Measurements from ENCODE around the gene EFNA2.

EFNA2 gene

DNA sequence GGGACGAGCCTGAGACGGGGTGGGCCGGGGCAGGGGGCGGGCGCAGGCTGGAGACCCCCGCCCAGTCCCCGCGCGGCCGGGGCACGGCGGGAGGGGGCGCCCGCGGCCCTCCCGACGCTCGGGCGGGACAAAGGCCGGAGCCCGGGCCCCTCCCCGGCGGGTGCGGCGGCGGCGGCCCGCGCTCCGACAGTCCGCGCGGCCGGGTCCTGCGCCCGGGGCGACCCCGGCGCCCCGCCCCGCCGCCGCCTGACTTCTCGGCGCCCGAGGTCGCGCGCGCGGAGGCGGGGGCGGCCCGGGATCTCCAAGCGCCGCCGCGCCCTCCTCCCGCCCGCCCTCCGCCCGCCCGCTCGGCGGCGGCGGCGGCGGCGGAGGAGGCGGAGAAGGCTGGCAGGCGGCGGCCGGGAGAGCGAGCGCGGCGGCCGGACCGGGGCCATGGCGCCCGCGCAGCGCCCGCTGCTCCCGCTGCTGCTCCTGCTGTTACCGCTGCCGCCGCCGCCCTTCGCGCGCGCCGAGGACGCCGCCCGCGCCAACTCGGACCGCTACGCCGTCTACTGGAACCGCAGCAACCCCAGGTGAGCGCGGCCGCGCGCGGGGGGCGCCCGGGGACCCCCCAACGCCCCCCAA is at the start of gene EFNA2:
Gene EFNA2, plus strand, starts transcription at position 137 of the 624 bp plus-strand sequence. Its CDS starts 296 bp downstream, at position 433.
- no peaks in the 10 kb centered on the region; the same call in none of the 2 replicates for H3K27me3 ChIP-seq (replicated peaks; ENCODE audit: control insufficient read depth, insufficient read depth, low read length)
- TF ChIP-seq, protein P1, sequence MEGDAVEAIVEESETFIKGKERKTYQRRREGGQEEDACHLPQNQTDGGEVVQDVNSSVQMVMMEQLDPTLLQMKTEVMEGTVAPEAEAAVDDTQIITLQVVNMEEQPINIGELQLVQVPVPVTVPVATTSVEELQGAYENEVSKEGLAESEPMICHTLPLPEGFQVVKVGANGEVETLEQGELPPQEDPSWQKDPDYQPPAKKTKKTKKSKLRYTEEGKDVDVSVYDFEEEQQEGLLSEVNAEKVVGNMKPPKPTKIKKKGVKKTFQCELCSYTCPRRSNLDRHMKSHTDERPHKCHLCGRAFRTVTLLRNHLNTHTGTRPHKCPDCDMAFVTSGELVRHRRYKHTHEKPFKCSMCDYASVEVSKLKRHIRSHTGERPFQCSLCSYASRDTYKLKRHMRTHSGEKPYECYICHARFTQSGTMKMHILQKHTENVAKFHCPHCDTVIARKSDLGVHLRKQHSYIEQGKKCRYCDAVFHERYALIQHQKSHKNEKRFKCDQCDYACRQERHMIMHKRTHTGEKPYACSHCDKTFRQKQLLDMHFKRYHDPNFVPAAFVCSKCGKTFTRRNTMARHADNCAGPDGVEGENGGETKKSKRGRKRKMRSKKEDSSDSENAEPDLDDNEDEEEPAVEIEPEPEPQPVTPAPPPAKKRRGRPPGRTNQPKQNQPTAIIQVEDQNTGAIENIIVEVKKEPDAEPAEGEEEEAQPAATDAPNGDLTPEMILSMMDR (IDR thresholded peaks at IDR 0.05; ENCODE audit: insufficient read depth, low read length, poor library complexity, severe bottlenecking), result no peak
- no peak for DNase-seq (ENCODE audit: extremely low read depth, insufficient read length)

DNA sequence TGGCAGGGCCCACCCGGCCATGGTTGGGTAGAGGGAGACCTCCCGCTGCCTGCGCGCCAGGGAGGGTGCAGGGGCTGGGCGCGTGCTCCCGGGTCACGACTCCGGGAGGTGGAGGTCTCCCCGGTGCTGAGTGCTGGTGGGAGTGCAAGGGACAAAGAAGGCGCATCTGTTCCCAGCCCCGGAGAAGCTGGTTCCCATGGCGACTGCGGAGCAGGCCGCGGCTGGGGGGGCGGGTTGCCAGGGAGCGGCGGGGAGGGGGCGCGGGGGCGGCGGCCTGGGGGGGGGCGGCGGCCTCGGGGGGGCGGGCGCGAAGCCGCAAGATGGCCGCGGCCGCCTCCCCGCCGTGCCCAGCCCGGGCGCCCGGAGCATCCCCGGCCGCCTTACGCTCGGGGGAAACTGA is 49.1 kb upstream of the EFNA2 start:
- DNase-seq (ENCODE audit: extremely low read depth, insufficient read length), result no peak
- Histone ChIP-seq H3K27me3 (replicated peaks; ENCODE audit: control insufficient read depth, insufficient read depth, low read length) (no peaks in the 10 kb centered on the region), H3K36me3 (ENCODE audit: control insufficient read depth, insufficient read depth, low read length) (no peaks in the 10 kb centered on the region), H3K4me3 (replicated peaks; ENCODE audit: low read depth, low read length) (no peak overlapping the region)
- TF ChIP-seq, protein P1 (IDR thresholded peaks at IDR 0.05; ENCODE audit: insufficient read depth, low read length, poor library complexity, severe bottlenecking), result no peak

More for the DNA sequence above, at the start of gene EFNA2:
- H3K36me3 ChIP-seq (ENCODE audit: control insufficient read depth, insufficient read depth, low read length), result no peaks in the 10 kb centered on the region
- no peak within 1 kb of the TSS for H3K4me3 ChIP-seq (replicated peaks; ENCODE audit: low read depth, low read length)

DNA sequence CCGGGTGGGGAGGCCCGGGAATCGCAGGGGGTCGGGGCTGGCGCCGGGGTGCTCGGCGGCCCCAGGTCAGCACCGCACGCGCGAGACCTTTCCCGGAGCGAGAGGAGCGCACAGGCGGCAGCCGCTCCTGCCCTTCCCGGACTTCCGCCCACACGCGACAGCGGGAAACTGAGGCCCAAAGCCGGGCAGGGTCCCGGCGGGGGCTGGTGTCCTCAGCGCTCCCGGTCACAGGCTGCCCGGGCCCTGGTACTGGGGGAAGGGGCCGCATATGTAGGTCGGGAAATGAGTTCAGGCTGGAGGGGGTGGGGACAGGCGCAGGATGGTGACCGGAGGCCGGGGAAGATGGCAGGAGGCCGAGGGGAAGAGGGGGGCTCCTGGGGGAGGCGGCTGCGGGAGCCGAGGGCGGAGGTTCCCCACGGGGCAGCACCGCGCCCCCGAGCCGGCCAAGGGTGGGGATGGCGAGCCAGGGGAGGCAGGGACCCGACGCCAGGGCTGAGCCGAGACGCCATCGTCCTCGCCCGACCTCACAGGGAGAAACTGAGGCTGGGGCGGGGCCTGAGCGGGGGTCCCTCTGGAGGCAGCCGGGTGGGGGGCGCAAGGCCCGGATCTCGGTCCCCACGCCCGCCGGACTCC is 48.5 kb upstream of the EFNA2 start:
- TF ChIP-seq, protein P1 (IDR thresholded peaks at IDR 0.05; ENCODE audit: insufficient read depth, low read length, poor library complexity, severe bottlenecking), result no peak
- no peaks in the 10 kb centered on the region for H3K27me3 ChIP-seq (replicated peaks; ENCODE audit: control insufficient read depth, insufficient read depth, low read length)
- no peak for DNase-seq (ENCODE audit: extremely low read depth, insufficient read length)
- no peaks in the 10 kb centered on the region for H3K36me3 ChIP-seq (ENCODE audit: control insufficient read depth, insufficient read depth, low read length)
- peak overlapping the region; percentile 53 for H3K4me3 ChIP-seq (replicated peaks; ENCODE audit: low read depth, low read length)

DNA sequence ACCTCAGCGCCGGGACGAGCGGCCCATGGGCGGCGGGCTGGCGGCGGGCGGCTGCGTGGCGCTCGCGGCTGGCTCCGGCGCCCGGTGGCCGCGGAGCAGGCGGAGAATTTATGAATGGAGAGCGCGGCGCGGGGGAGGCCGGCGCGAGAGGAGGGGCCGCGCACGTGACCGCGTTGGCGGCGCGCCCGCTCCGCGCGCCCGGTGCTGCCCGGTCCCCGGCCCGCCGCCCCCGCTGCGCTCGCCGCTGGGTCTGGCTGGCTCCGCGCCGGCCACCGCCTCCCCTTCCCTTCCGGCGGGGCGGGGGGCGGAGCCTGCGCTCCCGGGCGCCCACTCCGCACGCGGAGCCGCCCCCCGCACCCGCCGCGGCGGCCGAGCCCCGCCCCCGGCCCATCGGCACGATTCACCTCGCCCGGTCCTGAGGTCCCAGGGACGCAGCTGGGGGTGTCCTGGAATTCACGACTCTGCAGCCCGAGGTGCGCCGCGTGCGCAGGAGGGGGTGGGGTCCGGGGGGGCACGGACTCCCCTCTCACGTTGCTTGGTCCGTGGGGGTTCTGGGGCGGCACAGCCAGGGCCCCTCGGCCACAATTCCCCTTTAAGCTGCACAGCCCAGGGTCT is 47.8 kb upstream of the EFNA2 start, which contains the start of gene CBARP:
Gene CBARP, minus strand, starts transcription at position 252 of the 615 bp plus-strand sequence. CDS start 1,905 bp downstream, outside the sequence.
- DNase-seq (ENCODE audit: extremely low read depth, insufficient read length), result no peak

DNA sequence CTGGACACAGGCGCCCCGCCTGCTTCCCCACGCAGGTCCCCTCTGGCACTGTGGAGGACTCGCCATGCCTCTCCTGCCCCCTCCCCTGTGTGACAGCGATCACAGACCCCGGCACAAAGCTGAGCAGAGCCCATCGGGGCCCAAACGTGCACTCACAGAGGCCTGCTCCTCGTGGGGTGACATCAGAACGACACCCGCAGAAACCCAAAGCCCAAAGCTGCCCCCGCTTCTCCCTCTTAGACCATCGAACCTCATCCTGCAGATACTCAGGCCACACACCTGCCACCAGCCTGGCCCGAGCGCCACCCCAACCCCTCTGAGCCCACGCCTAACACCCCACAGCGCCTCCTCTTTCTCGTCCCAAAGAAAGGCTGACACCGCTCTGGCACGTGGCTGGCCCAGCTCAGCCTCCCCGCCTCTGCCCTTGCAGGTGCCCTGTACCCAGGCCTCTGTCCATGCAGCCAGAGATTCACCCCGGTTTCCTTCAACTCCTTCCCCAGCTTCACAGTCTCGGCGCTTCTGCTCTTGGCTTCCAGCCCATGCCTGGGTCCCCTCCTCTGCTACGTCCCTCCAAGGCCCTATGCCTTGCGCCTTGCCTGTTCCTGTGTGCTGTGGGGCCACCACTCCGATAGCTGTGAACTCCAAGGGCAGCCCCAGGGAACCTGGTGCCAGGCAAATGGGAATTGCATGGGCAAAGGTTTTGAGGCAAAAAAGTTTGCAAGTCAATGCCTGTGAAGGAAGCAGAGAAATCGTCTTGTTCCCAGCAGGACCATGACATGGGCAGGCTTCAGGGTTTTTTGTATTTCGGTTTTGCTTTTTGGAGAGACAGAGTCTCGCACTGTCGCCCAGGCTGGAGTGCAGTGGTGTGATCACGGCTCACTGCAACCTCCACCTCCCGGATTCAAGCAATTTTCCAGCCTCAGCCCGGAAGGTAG is 47.0 kb upstream of the EFNA2 start:
- no peaks in the 10 kb centered on the region for H3K36me3 ChIP-seq (ENCODE audit: control insufficient read depth, insufficient read depth, low read length)
- peak overlapping the region; percentile 53; the same call in 1 of the 2 replicates for H3K4me3 ChIP-seq (replicated peaks; ENCODE audit: low read depth, low read length)
- TF ChIP-seq, protein P1 (IDR thresholded peaks at IDR 0.05; ENCODE audit: insufficient read depth, low read length, poor library complexity, severe bottlenecking), result no peak
- DNase-seq (ENCODE audit: extremely low read depth, insufficient read length), result no peak
- no peaks in the 10 kb centered on the region for H3K27me3 ChIP-seq (replicated peaks; ENCODE audit: control insufficient read depth, insufficient read depth, low read length)

More for the DNA sequence above, 47.8 kb upstream of the EFNA2 start, which contains the start of gene CBARP:
- Histone ChIP-seq H3K4me3 (replicated peaks; ENCODE audit: low read depth, low read length) (peak within 1 kb of the TSS; percentile 53), H3K27me3 (replicated peaks; ENCODE audit: control insufficient read depth, insufficient read depth, low read length) (no peaks in the 10 kb centered on the region), H3K36me3 (ENCODE audit: control insufficient read depth, insufficient read depth, low read length) (no peaks in the 10 kb centered on the region)
- TF ChIP-seq, protein P1 (IDR thresholded peaks at IDR 0.05; ENCODE audit: insufficient read depth, low read length, poor library complexity, severe bottlenecking), result no peak
